Heart left ventricle (tissue), 16 donors: ENCODE results near the gene PHEX. TPM values are rescaled to one million over a fixed set of nuclear protein-coding genes. Genes with fewer than 3 reads are reported as not detected.

Experiments used
- ATAC-seq, 4 donors: fragments of 200-7000 bp; cut with Tn5 transposase; one replicate each; pipeline ENCODE4 v1.9.1; 2020 to 2022; ENCODE audit warnings: moderate library complexity in 4 of 4, mild to moderate bottlenecking in 3 of 4, moderate number of reproducible peaks in 1 of 4
- DNase-seq, 5 donors: peaks; one replicate each; pipeline ENCODE4 v3.0.0-alpha.2; 2020
- H3K27ac ChIP-seq, 12 donors: fragments of 200-600 bp; sonication (generic) in 4 of 12; one replicate each; pipeline versions ENCODE4 v1.5.0 to v1.8.0; 2016 to 2022; ENCODE audit warnings: mild to moderate bottlenecking in 2 of 12
- H3K27me3 ChIP-seq, 9 donors: fragments of 200-600 bp; sonication (generic) in 2 of 9; one replicate each; pipeline versions ENCODE4 v1.5.1 to v1.8.0; 2016 to 2022; ENCODE audit warnings: mild to moderate bottlenecking in 3 of 9
- H3K36me3 ChIP-seq, 9 donors: fragments of 200-600 bp; sonication (generic) in 2 of 9; one replicate each; pipeline versions ENCODE4 v1.5.0 to v1.8.0; 2018 to 2022; ENCODE audit warnings: mild to moderate bottlenecking in 2 of 9
- H3K4me1 ChIP-seq, 12 donors: fragments of 200-600 bp; sonication (generic) in 4 of 12; one replicate each; pipeline versions ENCODE4 v1.5.0 to v1.8.0; 2016 to 2022; ENCODE audit warnings: mild to moderate bottlenecking in 3 of 12
- H3K4me3 ChIP-seq, 12 donors: fragments of 200-600 bp; sonication (generic) in 4 of 12; one replicate each; pipeline versions ENCODE4 v1.5.0 to v1.8.0; 2017 to 2022; ENCODE audit warnings: mild to moderate bottlenecking in 9 of 12, moderate library complexity in 4 of 12
- H3K9me3 ChIP-seq, 12 donors: fragments of 200-600 bp; sonication (generic) in 4 of 12; one replicate each; pipeline versions ENCODE4 v1.5.0 to v1.8.0; 2016 to 2022; ENCODE audit warnings: mild to moderate bottlenecking in 1 of 12
- POLR2A ChIP-seq, 2 donors: fragments of 450-650 bp; IDR thresholded peaks; one replicate each; pipeline ENCODE4 v1.6.1; 2017; ENCODE audit warnings: antibody characterized with exemption in 2 of 2, mild to moderate bottlenecking in 2 of 2, moderate library complexity in 2 of 2
- WGBS, 4 donors: extraction: QIAGEN DNeasy Blood & Tissue Kit in 2 of 4; methylation state at CpG; one replicate each; pipeline versions ENCODE4 v1.1.5 to v1.1.7; 2013 to 2018; 5-methylcytosine and 5-hydroxymethylcytosine counted together
- intact Hi-C, 10 donors: fragments of 100-400 bp; cut with DNase I; formaldehyde crosslinking; loops; one replicate each; pipeline versions ENCODE4 v1.11.1 to v1.14.2; 2022
- polyA plus RNA-seq, 2 donors: library from polyadenylated mRNA; stranded (reverse); fragments of 200-250 nt; gene quantifications; one replicate each; pipeline ENCODE4 v1.2.3, GENCODE V29; 2013
- total RNA-seq, 9 donors: library from RNA; depleted of rRNA in 2 of 9; stranded (reverse); fragments of >200 nt in 2 of 9; fragmentation: NEBNext Ultra II Directional in 3 of 9; extraction: Animal tissue kit (Norgen Biotek cat#: 25700) in 3 of 9; gene quantifications; one replicate each; pipeline versions ENCODE4 v1.1.0 to v1.2.4, GENCODE V29; 2016 to 2023
- TF ChIP-seq, protein P1 (sequence below), 12 donors: fragments of 200-600 bp; sonication (generic) in 4 of 12; IDR thresholded peaks; one replicate each; pipeline versions ENCODE4 v1.5.0 to v1.8.0; 2018 to 2022; ENCODE audit warnings: antibody characterized with exemption in 12 of 12, mild to moderate bottlenecking in 5 of 12
- donor health status: ischemic (EF 13 %, LVEDD 7.1; RV severe dilation, severe dysfunction).
- donor health status: healthy with polysubstance abuse.
- donor health status: DM: no; HTN: yes; CAD: no.
- donor health status: DM: no; HTN: no; CAD: no.
- donor health status: ischemic (EF 25% LVEDD 6.9; RV normal size, moderate dysfunction).
- donor health status: ischemic (EF 25% LVEDD 5.7; RV mildly dilated, moderate dysfunction).
- donor health status: healthy.
- donor health status: DM: yes; HTN: yes; CAD: no.
- donor health status: ischemic (EF 35%, LVEDD 5.7; RV mildly dilated, moderate dysfunction).
- donor health status: nonischemic (EF 11% LVEDD 7.7; RV severe dilation, severe dysfunction).
- donor health status: DM: yes; HTN: yes; CAD: no.
- donor health status: PGD.
- donor health status: ischemic (EF 29% LVEDD 5.4; RV normal size, mild dysfunction).
- donor health status: nonischemic (EF 23%, LVEDD 6.1; RV moderate dilation, normal function).

The PHEX gene
- total and polyA plus RNA-seq, 11 donors, result 0.01 to 0.53 (median 0.23) TPM; not detected in 5

DNA sequence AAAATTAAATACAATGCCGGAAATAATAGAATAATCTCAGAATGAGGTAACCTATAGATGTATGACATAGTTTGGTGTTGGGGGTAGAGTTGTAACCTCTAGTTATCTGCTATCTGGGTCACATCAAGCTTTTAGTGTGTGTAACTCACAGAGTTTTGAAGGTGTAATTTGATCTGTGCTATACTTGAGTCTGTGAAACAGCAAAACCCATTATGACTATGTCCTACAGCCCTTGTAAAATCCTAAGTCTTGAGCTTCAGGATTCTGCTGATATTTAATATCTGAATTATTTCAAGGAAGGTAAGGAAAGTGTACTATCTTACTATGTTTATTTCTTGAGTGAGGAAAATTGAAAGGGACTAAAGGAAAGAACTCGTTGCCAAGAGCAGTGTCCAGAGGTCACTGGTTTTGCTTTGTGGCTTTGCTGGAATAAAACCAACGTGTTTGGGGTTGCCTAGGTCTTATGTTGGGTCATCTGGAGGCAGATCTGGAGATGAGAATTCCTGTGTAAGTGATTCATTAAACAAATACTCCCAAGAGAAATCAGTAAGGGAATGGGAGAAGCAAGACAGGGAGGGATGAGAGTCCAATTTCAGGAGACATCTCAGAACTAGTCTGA lies 132.8 kb downstream of the PHEX start:
- Histone ChIP-seq H3K36me3 (no peaks in the 10 kb centered on the region), H3K27me3 (peaks cover 0 to 4% (median 0%) of the 10 kb centered on the region in 9 donors), H3K27ac (no peak overlapping the region), H3K9me3 (no peaks in the 10 kb centered on the region), H3K4me3 (no peak overlapping the region), H3K4me1 (no peaks in the 10 kb centered on the region)
- ATAC-seq (no peak), DNase-seq (no peak)
- intact Hi-C loops, result no loop called here
- TF ChIP-seq, protein P1, sequence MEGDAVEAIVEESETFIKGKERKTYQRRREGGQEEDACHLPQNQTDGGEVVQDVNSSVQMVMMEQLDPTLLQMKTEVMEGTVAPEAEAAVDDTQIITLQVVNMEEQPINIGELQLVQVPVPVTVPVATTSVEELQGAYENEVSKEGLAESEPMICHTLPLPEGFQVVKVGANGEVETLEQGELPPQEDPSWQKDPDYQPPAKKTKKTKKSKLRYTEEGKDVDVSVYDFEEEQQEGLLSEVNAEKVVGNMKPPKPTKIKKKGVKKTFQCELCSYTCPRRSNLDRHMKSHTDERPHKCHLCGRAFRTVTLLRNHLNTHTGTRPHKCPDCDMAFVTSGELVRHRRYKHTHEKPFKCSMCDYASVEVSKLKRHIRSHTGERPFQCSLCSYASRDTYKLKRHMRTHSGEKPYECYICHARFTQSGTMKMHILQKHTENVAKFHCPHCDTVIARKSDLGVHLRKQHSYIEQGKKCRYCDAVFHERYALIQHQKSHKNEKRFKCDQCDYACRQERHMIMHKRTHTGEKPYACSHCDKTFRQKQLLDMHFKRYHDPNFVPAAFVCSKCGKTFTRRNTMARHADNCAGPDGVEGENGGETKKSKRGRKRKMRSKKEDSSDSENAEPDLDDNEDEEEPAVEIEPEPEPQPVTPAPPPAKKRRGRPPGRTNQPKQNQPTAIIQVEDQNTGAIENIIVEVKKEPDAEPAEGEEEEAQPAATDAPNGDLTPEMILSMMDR (IDR thresholded peaks at IDR 0.05), result no peak
- TF ChIP-seq POLR2A (IDR thresholded peaks at IDR 0.05), result no peak
- 64 to 80% (median 69%) methylated on average over 3 of the region's 3 CpGs for WGBS, 4 donors

DNA sequence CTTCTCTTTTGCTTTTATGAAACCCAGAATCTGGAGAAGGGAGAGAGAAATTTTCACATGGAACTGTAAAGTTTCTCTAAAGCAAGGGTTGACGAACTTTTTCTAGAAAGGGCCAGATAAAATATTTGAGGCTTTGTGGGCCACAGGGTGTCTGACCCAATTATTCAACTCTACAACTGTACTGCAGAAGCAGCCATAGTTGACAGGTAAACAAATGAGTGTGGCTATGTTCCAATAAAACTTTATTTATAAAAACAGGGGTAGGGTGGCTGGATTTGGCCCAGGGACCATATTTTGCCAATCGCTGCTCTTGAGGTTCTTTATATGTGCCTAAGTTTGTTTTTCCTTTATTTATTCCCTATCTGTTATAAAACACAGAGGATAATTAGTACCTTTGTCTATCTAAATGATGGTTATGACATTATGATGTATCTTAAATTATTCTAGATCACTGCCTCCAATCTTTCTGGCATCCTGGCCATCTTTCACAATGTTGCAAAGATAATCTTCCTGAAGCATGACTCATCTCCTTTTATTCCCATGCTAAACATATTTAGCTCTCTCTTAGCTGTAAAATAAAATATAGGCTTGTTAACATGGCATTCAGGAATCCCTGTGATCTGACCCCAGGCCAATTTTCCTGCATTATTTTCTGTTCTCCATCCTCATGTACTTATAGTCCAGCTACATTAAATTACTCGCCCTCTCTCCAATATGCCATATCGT lies 133.8 kb downstream of the PHEX start:
- TF ChIP-seq POLR2A (IDR thresholded peaks at IDR 0.05), result no peak
- TF ChIP-seq, protein P1 (IDR thresholded peaks at IDR 0.05), result no peak
- Histone ChIP-seq H3K4me1 (no peaks in the 10 kb centered on the region), H3K27ac (no peak overlapping the region), H3K36me3 (no peaks in the 10 kb centered on the region), H3K27me3 (peaks cover 0 to 4% (median 0%) of the 10 kb centered on the region in 9 donors), H3K9me3 (no peaks in the 10 kb centered on the region), H3K4me3 (no peak overlapping the region)
- no peak for DNase-seq
- 77 to 95% (median 88%) methylated on average over 4 of the region's 4 CpGs for WGBS, 4 donors
- no peak for ATAC-seq
- intact Hi-C loops, result no loop called here

DNA sequence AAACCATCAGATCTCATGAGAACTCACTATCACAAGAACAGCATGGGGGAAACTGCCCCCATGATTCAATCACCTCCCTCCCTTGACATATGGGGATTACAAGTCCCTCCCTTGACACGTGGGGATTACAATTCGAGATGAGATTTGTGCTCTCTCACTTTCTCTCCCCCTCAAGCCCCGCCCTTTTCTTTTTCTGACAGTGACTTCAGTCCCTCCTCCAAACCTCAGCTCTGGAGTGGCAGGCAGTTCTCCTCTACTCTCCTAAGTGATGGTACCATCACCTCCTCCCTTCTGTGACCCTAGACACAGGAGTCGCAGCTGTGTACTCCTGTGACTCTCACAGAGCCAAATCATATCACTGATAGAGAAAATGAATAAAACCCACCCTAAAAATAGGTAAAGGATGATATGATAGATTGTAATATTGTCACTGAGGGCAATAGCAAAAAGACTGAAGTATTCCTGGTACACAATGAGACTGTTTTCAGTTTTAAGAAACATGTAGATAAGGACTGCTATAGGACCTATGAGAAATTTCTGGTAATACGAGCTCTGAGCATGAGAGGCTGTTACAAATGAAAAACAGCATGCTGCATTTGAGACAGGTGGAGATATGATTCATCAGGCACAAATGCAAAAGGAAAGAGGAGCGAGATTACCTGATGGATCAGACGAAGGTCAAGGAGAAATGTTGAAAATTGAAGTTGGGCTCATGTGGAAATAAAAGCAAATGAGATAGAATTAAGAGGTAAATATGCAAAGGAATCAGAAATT lies 139.3 kb downstream of the PHEX start:
- ATAC-seq (no peak), DNase-seq (no peak)
- 44 to 51% (median 47%) methylated on average over 7 of the region's 7 CpGs for WGBS, 4 donors
- H3K9me3 ChIP-seq, result no peaks in the 10 kb centered on the region
- H3K4me3 ChIP-seq, result no peak overlapping the region
- H3K27ac ChIP-seq, result no peak overlapping the region
- no peaks in the 10 kb centered on the region for H3K4me1 ChIP-seq
- TF ChIP-seq, protein P1 (IDR thresholded peaks at IDR 0.05), result no peak
- no peak for TF ChIP-seq POLR2A (IDR thresholded peaks at IDR 0.05)
- no peaks in the 10 kb centered on the region for H3K36me3 ChIP-seq
- H3K27me3 ChIP-seq, result peaks cover 0 to 4% (median 0%) of the 10 kb centered on the region in 9 donors
- intact Hi-C loops, result no loop called here

DNA sequence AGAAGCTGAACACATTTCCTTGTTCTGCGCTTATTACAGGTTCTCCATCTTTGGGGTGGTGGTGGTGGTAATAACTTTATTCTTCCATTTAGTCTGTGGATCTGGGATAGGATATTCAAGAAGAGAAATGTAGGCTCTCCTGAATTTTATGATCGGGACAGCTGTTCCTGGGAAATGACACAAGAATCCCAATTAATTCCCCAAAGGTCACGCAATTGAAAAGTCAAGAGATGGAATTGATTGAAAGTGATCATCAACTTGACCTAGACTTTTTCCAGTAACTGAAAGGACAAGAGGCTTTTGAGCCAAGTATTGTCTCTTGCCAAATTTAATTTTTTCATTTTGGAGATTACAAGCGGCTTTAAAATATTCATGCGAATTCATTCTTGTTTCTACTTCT lies 141.8 kb downstream of the PHEX start:
- H3K4me1 ChIP-seq, result no peaks in the 10 kb centered on the region
- TF ChIP-seq POLR2A (IDR thresholded peaks at IDR 0.05), result no peak
- no peak for ATAC-seq
- H3K36me3 ChIP-seq, result no peaks in the 10 kb centered on the region
- no peak overlapping the region for H3K4me3 ChIP-seq
- H3K27ac ChIP-seq, result no peak overlapping the region
- H3K9me3 ChIP-seq, result no peaks in the 10 kb centered on the region
- H3K27me3 ChIP-seq, result peaks cover 0 to 4% (median 0%) of the 10 kb centered on the region in 9 donors
- 84 to 90% (median 86%) methylated on average over 5 of the region's 5 CpGs for WGBS, 4 donors
- DNase-seq, result no peak
- intact Hi-C loops, result no loop called here
